ENCODE measurements around the gene MYL12A. TPM values are rescaled to one million over a fixed set of nuclear protein-coding genes. Genes with fewer than 3 reads are reported as not detected.

The MYL12A gene
- total RNA-seq, 6 experiments from 2014 or later = 425 to 713 (median 651) TPM

DNA sequence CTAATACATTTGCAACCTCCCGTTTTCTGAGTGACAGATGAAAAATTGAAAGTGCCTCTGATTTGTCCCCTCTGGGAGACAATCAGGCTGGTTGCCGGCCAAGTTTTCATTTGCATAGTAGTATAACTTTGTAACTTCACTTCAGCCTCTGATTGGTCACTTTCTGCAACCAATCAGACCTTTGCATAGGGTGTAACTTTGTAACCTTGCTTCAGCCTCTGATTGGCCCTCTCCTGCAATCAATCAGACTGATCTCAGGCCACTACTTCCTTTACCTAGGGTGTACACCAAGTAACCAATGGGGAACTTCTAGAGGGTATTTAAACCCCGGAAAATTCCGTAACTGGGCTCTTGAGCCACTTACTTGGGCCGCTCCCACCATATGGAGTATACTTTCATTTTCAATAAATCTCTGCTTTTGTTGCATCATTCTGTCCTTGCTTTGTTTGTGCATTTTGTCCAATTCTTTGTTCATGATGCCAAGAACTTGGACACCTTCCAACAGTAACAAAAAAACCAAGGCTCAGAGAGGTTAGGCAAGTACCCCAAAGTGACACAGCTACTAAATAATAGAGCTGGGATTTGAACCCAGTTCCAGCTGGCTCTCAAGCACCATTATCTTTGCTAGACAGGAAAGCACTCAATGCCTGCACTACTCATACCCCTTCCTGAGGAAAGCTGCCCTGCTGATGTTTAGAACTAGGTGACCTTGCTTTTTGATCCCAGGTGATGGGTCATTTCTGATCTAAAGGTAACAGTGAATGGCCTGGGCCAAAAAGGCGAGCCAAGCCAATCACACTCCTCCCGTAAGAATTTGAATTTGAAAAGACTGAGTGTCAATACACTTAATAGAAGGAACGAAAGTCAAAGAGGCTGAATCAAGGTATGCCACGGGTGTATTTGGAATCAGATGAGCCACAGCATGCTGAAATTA, 16.9 kb upstream of the MYL12A start:
- peaks cover 18% of the 10 kb centered on the region for H3K27me3 Mint-ChIP-seq (ENCODE audit: insufficient read depth)
- peak; percentile 44 for DNase-seq
- H3K4me1 Mint-ChIP-seq (ENCODE audit: low read depth) = no peaks in the 10 kb centered on the region
- no peak overlapping the region for H3K27ac Mint-ChIP-seq
- H3K9me3 Mint-ChIP-seq = no peaks in the 10 kb centered on the region
- H3K36me3 Mint-ChIP-seq (ENCODE audit: low read depth) = no peaks in the 10 kb centered on the region
- TF ChIP-seq, protein P1, sequence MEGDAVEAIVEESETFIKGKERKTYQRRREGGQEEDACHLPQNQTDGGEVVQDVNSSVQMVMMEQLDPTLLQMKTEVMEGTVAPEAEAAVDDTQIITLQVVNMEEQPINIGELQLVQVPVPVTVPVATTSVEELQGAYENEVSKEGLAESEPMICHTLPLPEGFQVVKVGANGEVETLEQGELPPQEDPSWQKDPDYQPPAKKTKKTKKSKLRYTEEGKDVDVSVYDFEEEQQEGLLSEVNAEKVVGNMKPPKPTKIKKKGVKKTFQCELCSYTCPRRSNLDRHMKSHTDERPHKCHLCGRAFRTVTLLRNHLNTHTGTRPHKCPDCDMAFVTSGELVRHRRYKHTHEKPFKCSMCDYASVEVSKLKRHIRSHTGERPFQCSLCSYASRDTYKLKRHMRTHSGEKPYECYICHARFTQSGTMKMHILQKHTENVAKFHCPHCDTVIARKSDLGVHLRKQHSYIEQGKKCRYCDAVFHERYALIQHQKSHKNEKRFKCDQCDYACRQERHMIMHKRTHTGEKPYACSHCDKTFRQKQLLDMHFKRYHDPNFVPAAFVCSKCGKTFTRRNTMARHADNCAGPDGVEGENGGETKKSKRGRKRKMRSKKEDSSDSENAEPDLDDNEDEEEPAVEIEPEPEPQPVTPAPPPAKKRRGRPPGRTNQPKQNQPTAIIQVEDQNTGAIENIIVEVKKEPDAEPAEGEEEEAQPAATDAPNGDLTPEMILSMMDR (IDR thresholded peaks at IDR 0.05) = no peak
- peak overlapping the region; percentile 54; the same call in 1 of the 2 replicates for H3K4me3 Mint-ChIP-seq

DNA sequence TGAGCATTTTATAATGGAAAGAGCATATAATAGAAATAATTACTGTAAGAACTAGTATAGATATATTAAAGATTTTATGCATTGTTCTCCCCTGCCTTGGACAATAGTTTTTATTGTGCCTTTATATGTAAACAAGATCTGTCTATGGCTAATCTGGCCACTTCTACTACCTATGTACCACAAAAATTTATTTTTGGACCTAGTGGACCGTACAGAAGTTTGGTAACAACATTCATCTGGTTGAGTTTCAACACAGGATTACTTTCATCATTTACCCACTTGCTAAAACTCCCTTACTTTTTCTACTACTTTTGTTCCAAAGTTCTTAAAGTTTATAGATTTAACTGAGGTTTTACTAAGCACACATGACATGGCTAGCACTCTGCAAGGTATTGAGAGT, 14.6 kb upstream of the MYL12A start:
- Mint-ChIP-seq H3K27me3 (ENCODE audit: insufficient read depth) (peaks cover 6% of the 10 kb centered on the region; the same call in 1 of the 2 replicates), H3K36me3 (ENCODE audit: low read depth) (no peaks in the 10 kb centered on the region), H3K4me3 (no peak overlapping the region), H3K27ac (no peak overlapping the region), H3K4me1 (ENCODE audit: low read depth) (no peaks in the 10 kb centered on the region), H3K9me3 (no peaks in the 10 kb centered on the region)
- TF ChIP-seq, protein P1 (IDR thresholded peaks at IDR 0.05) = no peak
- no peak for DNase-seq

DNA sequence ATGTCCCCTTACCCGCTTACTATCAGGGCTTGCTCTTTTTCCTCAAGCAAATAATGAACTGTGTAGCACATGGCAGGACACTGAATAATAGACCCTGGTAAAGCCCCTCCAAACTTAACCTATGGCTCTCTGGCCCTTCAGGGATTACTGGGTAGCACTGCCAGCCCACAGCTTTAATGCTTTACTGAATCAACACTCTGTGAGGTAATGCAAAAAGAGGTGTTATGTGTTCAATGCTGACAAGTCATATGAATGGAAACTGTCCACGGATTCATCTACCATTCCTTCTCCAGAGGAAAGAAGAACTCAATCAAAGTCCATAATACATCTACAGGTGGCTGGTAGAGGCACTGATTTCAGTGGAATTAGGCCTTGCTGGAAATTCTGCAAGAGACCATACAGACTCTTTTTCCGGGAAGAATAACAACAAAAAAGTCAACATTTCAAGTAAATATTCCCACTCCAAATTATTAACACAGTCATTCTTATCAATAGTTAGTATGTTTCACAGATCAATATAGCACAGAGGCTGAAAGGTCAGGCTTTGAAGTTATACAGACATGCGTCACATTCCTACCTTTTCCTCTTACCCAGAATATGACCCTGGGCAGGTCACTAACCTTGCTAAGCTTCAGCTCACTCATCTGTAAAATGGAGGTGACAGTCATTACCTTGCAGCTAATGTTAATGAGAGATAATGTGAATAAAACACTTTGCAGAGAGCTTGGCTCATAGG, 14.0 kb upstream of the MYL12A start:
- no peak overlapping the region for H3K4me3 Mint-ChIP-seq
- no peaks in the 10 kb centered on the region; the same call in 1 of the 2 replicates for H3K4me1 Mint-ChIP-seq (ENCODE audit: low read depth)
- TF ChIP-seq, protein P1 (IDR thresholded peaks at IDR 0.05) = no peak
- H3K36me3 Mint-ChIP-seq (ENCODE audit: low read depth) = no peaks in the 10 kb centered on the region
- peaks cover 4% of the 10 kb centered on the region; the same call in 1 of the 2 replicates for H3K27me3 Mint-ChIP-seq (ENCODE audit: insufficient read depth)
- no peaks in the 10 kb centered on the region for H3K9me3 Mint-ChIP-seq
- no peak for DNase-seq
- H3K27ac Mint-ChIP-seq = no peak overlapping the region

DNA sequence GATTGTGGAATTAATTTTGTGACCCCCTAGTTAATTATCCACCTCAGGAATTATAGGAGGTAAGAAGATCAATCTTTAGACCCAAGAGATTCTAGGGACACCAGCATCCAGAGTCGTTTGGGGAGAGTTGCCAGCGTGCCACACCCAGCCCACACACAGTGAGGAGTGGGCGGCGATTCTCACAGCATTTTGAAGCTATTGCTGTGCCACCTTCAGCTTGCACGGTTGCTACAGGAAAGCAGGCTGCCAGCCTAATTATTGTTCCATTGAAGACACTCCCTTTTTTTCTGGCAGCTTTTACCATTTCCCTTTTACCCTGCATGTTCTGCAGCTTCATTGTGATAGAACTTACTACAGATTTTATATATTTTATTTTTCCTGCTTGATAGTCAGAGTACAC, 13.1 kb upstream of the MYL12A start:
- no peak for DNase-seq
- peaks cover 5% of the 10 kb centered on the region; the same call in 1 of the 2 replicates for H3K27me3 Mint-ChIP-seq (ENCODE audit: insufficient read depth)
- TF ChIP-seq, protein P1 (IDR thresholded peaks at IDR 0.05) = no peak
- no peak overlapping the region for H3K4me3 Mint-ChIP-seq
- no peaks in the 10 kb centered on the region for H3K36me3 Mint-ChIP-seq (ENCODE audit: low read depth)
- no peak overlapping the region for H3K27ac Mint-ChIP-seq
- no peaks in the 10 kb centered on the region for H3K9me3 Mint-ChIP-seq
- no peaks in the 10 kb centered on the region; the same call in 1 of the 2 replicates for H3K4me1 Mint-ChIP-seq (ENCODE audit: low read depth)

DNA sequence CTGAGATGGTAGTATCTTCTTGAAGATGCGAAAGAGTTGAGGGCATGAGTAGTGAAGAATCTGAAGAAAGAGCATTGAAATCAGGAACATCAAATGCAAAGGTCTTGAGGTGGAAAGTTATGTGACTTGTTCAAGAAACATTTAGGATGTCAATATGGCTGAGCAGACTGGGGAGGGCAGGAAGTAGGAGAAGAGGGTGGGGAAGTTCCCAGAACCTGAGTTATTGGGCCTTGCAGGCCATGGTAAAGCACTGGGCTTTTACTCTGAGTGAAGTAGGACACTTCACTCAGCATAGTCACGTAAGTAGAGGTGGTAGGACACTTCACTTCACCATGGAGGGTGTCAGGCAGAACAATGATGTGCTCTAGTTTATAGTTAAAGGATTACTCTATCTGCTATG, 11.8 kb upstream of the MYL12A start:
- Mint-ChIP-seq H3K27ac (no peak overlapping the region), H3K27me3 (ENCODE audit: insufficient read depth) (peaks cover 5% of the 10 kb centered on the region; the same call in 1 of the 2 replicates), H3K9me3 (no peaks in the 10 kb centered on the region; the same call in 1 of the 2 replicates), H3K36me3 (ENCODE audit: low read depth) (peaks cover 4% of the 10 kb centered on the region; the same call in 1 of the 2 replicates), H3K4me3 (no peak overlapping the region), H3K4me1 (ENCODE audit: low read depth) (no peaks in the 10 kb centered on the region; the same call in 1 of the 2 replicates)
- TF ChIP-seq, protein P1 (IDR thresholded peaks at IDR 0.05) = no peak
- no peak for DNase-seq
